ENCODE results near the gene FREY1.

- no peak for TF ChIP-seq SP2 (CRISPR knock-in tag; IDR thresholded peaks at IDR 0.05)
- TF ChIP-seq PRDM10 (CRISPR knock-in tag; IDR thresholded peaks at IDR 0.05; ENCODE audit: low read depth): no peak
- no peak for TF ChIP-seq RAD51 (IDR thresholded peaks at IDR 0.05; ENCODE audit: borderline replicate concordance)
- no peak for TF ChIP-seq TAF1 (CRISPR knock-in tag; IDR thresholded peaks at IDR 0.05)
- TF ChIP-seq KAT8 (CRISPR knock-in tag; IDR thresholded peaks at IDR 0.05): no peak
- no peak for TF ChIP-seq CTCF (CRISPR knock-in tag; IDR thresholded peaks at IDR 0.05)
- TF ChIP-seq ZEB1 (IDR thresholded peaks at IDR 0.05; ENCODE audit: insufficient replicate concordance, low read depth): no peak
- TF ChIP-seq ZNF777 (CRISPR knock-in tag; IDR thresholded peaks at IDR 0.05): no peak
These were observed 26.1 kb downstream of the FREY1 start for GRCh38 chr11:45880772-45881570.
